DOHH2 (cell line): ENCODE data around the gene AKR1C8.
"Not testable (repeated sequence)": the region's sequence is repeated elsewhere in the genome, so short reads cannot be mapped to it uniquely, and the experiment has no call there.

Experiments used
- H3F3A ChIP-seq: fragments of 200-600 bp; sonication (generic), shearing (Covaris generic); 2 replicates; pipeline ENCODE4 v1.6.0; 2016; ENCODE audit warnings: antibody characterized with exemption, mild to moderate bottlenecking; ENCODE audit not compliant: control insufficient read depth, insufficient read depth
- H3K27ac ChIP-seq: fragments of 200-600 bp; sonication (generic); 2 replicates; pipeline ENCODE4 v1.5.1; 2014; ENCODE audit warnings: low read depth, mild to moderate bottlenecking, low read length, moderate library complexity
- H3K27me3 ChIP-seq: fragments of 200-600 bp; sonication (generic); 2 replicates; pipeline ENCODE4 v1.6.1; 2014; ENCODE audit warnings: mild to moderate bottlenecking, low read length, mixed read lengths; ENCODE audit not compliant: control insufficient read depth
- H3K36me3 ChIP-seq: fragments of 200-600 bp; sonication (generic); 2 replicates; pipeline ENCODE4 v1.6.1; 2014; ENCODE audit warnings: mild to moderate bottlenecking, low read length, moderate library complexity, mixed read lengths; ENCODE audit not compliant: control insufficient read depth
- H3K4me1 ChIP-seq: fragments of 200-600 bp; sonication (generic); 2 replicates; pipeline ENCODE4 v1.6.1; 2014; ENCODE audit warnings: mild to moderate bottlenecking, low read length, mixed read lengths; ENCODE audit not compliant: control insufficient read depth
- H3K4me2 ChIP-seq: fragments of 200-600 bp; sonication (generic); 2 replicates; pipeline ENCODE4 v1.6.0; 2014; ENCODE audit warnings: mild to moderate bottlenecking, low read length, moderate library complexity
- H3K4me3 ChIP-seq: fragments of 200-600 bp; sonication (generic); 2 replicates; pipeline ENCODE4 v1.5.1; 2014; ENCODE audit warnings: mild to moderate bottlenecking, low read length, mixed read lengths
- H3K79me2 ChIP-seq: fragments of 200-600 bp; sonication (generic); 2 replicates; pipeline ENCODE4 v1.6.1; 2014; ENCODE audit warnings: mild to moderate bottlenecking, low read length, mixed read lengths; ENCODE audit not compliant: control insufficient read depth
- H3K9me2 ChIP-seq: fragments of 200-600 bp; sonication (generic); replicated peaks from 2 replicates; pipeline ENCODE4 v1.6.1; 2014; ENCODE audit warnings: mild to moderate bottlenecking, low read length, mixed read lengths; ENCODE audit not compliant: control insufficient read depth
- H3K9me3 ChIP-seq: fragments of 200-600 bp; sonication (generic); 2 replicates; pipeline ENCODE4 v1.6.1; 2014; ENCODE audit warnings: antibody characterized with exemption, low read length, mixed read lengths; ENCODE audit not compliant: control insufficient read depth, insufficient read depth
- H4K20me1 ChIP-seq: fragments of 200-600 bp; sonication (generic); 2 replicates; pipeline ENCODE4 v1.6.0; 2014; ENCODE audit warnings: low read depth, mild to moderate bottlenecking, antibody characterized with exemption, low read length, moderate library complexity; ENCODE audit not compliant: control insufficient read depth, insufficient read depth
- CTCF ChIP-seq: fragments of 200-600 bp; sonication (generic); IDR thresholded peaks from one replicate; pipeline ENCODE4 v1.5.1; 2014; ENCODE audit warnings: antibody characterized with exemption, mild to moderate bottlenecking, low read depth, low read length; ENCODE audit not compliant: poor library complexity, severe bottlenecking
- EZH2phosphoT487 ChIP-seq: fragments of 200-600 bp; sonication (generic); IDR thresholded peaks from 2 replicates; pipeline ENCODE4 v1.6.1; 2017; ENCODE audit warnings: borderline replicate concordance, mild to moderate bottlenecking, antibody characterized with exemption, low read length, moderate library complexity, mixed read lengths

The AKR1C8 gene

GRCh38 chr10:5143137-5143536 is 41.8 kb downstream of the AKR1C8 start:
- Histone ChIP-seq H3K9me2 (no peaks in the 10 kb centered on the region), H3F3A (no peaks in the 10 kb centered on the region), H3K4me3 (no peak overlapping the region), H3K4me1 (no peaks in the 10 kb centered on the region), H3K4me2 (no peak overlapping the region), H3K36me3 (no peaks in the 10 kb centered on the region), H3K27ac (no peak overlapping the region), H3K79me2 (no peaks in the 10 kb centered on the region), H3K9me3 (no peaks in the 10 kb centered on the region), H3K27me3 (no peaks in the 10 kb centered on the region), H4K20me1 (no peaks in the 10 kb centered on the region)
- TF ChIP-seq CTCF = no peak
- TF ChIP-seq EZH2phosphoT487 = no peak

- H3F3A ChIP-seq = no peaks in the 10 kb centered on the region
- no peaks in the 10 kb centered on the region for H3K36me3 ChIP-seq
- no peaks in the 10 kb centered on the region for H3K79me2 ChIP-seq
- no peaks in the 10 kb centered on the region for H4K20me1 ChIP-seq
- TF ChIP-seq EZH2phosphoT487 (no peak), CTCF (no peak)
- no peak overlapping the region for H3K4me3 ChIP-seq
- H3K4me1 ChIP-seq = no peaks in the 10 kb centered on the region
- no peaks in the 10 kb centered on the region for H3K9me3 ChIP-seq
- H3K9me2 ChIP-seq = no peaks in the 10 kb centered on the region
- H3K27ac ChIP-seq = no peak overlapping the region
- H3K27me3 ChIP-seq = no peaks in the 10 kb centered on the region
- H3K4me2 ChIP-seq = no peak overlapping the region
Observed at GRCh38 chr10:5142199-5142598, 42.8 kb downstream of the AKR1C8 start.

GRCh38 chr10:5137699-5138098 is 47.3 kb downstream of the AKR1C8 start:
- not testable (repeated sequence) for H4K20me1 ChIP-seq, H3K9me2 ChIP-seq, H3F3A ChIP-seq, H3K4me1 ChIP-seq, H3K27ac ChIP-seq, H3K4me3 ChIP-seq, H3K36me3 ChIP-seq, H3K4me2 ChIP-seq, H3K79me2 ChIP-seq, H3K9me3 ChIP-seq, H3K27me3 ChIP-seq

GRCh38 chr10:5136468-5137087 is 48.4 kb downstream of the AKR1C8 start:
- H3F3A ChIP-seq = no peaks in the 10 kb centered on the region

More at GRCh38 chr10:5136468-5137087, 48.4 kb downstream of the AKR1C8 start:
- H3K4me2 ChIP-seq = no peak overlapping the region
- no peaks in the 10 kb centered on the region for H4K20me1 ChIP-seq
- no peaks in the 10 kb centered on the region for H3K9me2 ChIP-seq
- no peaks in the 10 kb centered on the region for H3K27me3 ChIP-seq
- H3K4me1 ChIP-seq = no peaks in the 10 kb centered on the region
- H3K9me3 ChIP-seq = peaks cover 4% of the 10 kb centered on the region; the same call in 1 of the 2 replicates
- H3K4me3 ChIP-seq = no peak overlapping the region
- no peaks in the 10 kb centered on the region for H3K79me2 ChIP-seq
- no peak for TF ChIP-seq CTCF
- no peak for TF ChIP-seq EZH2phosphoT487
- no peak overlapping the region for H3K27ac ChIP-seq
- no peaks in the 10 kb centered on the region for H3K36me3 ChIP-seq
